GM23338 (cell line): ENCODE results near the gene PTPRN2. TPM values are rescaled to one million over a fixed set of nuclear protein-coding genes. Genes with fewer than 3 reads are reported as not detected.

Source experiments
- ATAC-seq: fragments of 200-7000 bp; cut with Tn5 transposase; 3 replicates; pipeline ENCODE4 v1.9.1; 2020
- DNase-seq: peaks from one replicate; pipeline ENCODE4 v3.0.0-alpha.2; 2015; ENCODE audit warnings: low spot score
- H2AFZ ChIP-seq: fragments of 200-600 bp; sonication (generic); 2 replicates; pipeline ENCODE4 v1.8.0; 2016; ENCODE audit warnings: antibody characterized with exemption, mild to moderate bottlenecking, moderate library complexity
- H3F3A ChIP-seq: fragments of 200-600 bp; sonication (generic); replicated peaks from 2 replicates; pipeline ENCODE4 v1.8.0; 2017; ENCODE audit warnings: antibody characterized with exemption, mixed run types, low read depth
- H3K27ac ChIP-seq: fragments of 200-600 bp; sonication (generic); 2 replicates; pipeline ENCODE4 v1.6.1; 2016; ENCODE audit warnings: low read depth
- H3K27me3 ChIP-seq: fragments of 200-600 bp; sonication (generic); 2 replicates; pipeline ENCODE4 v1.8.0; 2016; ENCODE audit warnings: mild to moderate bottlenecking, mixed run types, moderate library complexity; ENCODE audit not compliant: insufficient read depth
- H3K36me3 ChIP-seq: fragments of 200-600 bp; sonication (generic); 2 replicates; pipeline ENCODE4 v1.8.0; 2016; ENCODE audit warnings: mild to moderate bottlenecking; ENCODE audit not compliant: insufficient read depth
- H3K4me1 ChIP-seq: fragments of 200-600 bp; sonication (generic); 2 replicates; pipeline ENCODE4 v1.8.0; 2016; ENCODE audit warnings: mild to moderate bottlenecking, moderate library complexity; ENCODE audit not compliant: insufficient read depth
- H3K4me2 ChIP-seq: fragments of 200-600 bp; sonication (generic); 2 replicates; pipeline ENCODE4 v1.7.1; 2017; ENCODE audit warnings: mixed run types
- H3K4me3 ChIP-seq: fragments of 200-600 bp; sonication (generic); 2 replicates; pipeline ENCODE4 v1.6.1; 2016; ENCODE audit warnings: mixed run types
- H3K79me2 ChIP-seq: fragments of 200-600 bp; sonication (generic); replicated peaks from 2 replicates; pipeline ENCODE4 v1.8.0; 2017; ENCODE audit warnings: mild to moderate bottlenecking; ENCODE audit not compliant: insufficient read depth
- H3K9me2 ChIP-seq: fragments of 200-600 bp; sonication (generic); 2 replicates; pipeline ENCODE4 v1.8.0; 2017; ENCODE audit not compliant: insufficient read depth
- H4K20me1 ChIP-seq: fragments of 200-600 bp; sonication (generic); replicated peaks from 2 replicates; pipeline ENCODE4 v1.8.0; 2017; ENCODE audit warnings: mild to moderate bottlenecking; ENCODE audit not compliant: insufficient read depth
- H3K27ac Mint-ChIP-seq: 2 replicates; pipeline ENCODE4 v1.8.0; 2020; ENCODE audit warnings: inconsistent platforms, mild to moderate bottlenecking, moderate library complexity, mixed read lengths
- H3K27me3 Mint-ChIP-seq: 3 replicates; pipeline ENCODE4 v1.8.0; 2022; ENCODE audit warnings: low read depth, mild to moderate bottlenecking, moderate library complexity, mixed read lengths, inconsistent platforms; ENCODE audit not compliant: insufficient read depth, poor library complexity
- H3K36me3 Mint-ChIP-seq: 3 replicates; pipeline ENCODE4 v1.8.0; 2021; ENCODE audit warnings: low read depth, mild to moderate bottlenecking, inconsistent platforms, moderate library complexity, mixed read lengths
- H3K4me1 Mint-ChIP-seq: 3 replicates; pipeline ENCODE4 v1.8.0; 2020; ENCODE audit warnings: mild to moderate bottlenecking, inconsistent platforms, mixed read lengths
- H3K4me3 Mint-ChIP-seq: 3 replicates; pipeline ENCODE4 v1.8.0; 2021; ENCODE audit warnings: moderate library complexity, mild to moderate bottlenecking, inconsistent platforms, mixed read lengths
- H3K9me3 Mint-ChIP-seq: 3 replicates; pipeline ENCODE4 v1.8.0; 2020; ENCODE audit warnings: moderate library complexity, mild to moderate bottlenecking, inconsistent platforms, mixed read lengths
- CREB1 ChIP-seq: fragments of 250-450 bp; sonication (Bioruptor Pico); IDR thresholded peaks from 2 replicates; pipeline ENCODE4 v1.5.0; 2020; ENCODE audit warnings: low read depth, mild to moderate bottlenecking, moderate library complexity
- CTCF ChIP-seq, 2 experiments: fragments of 200-600 bp in 1 of 2; sonication (generic) in 1 of 2; conservative IDR thresholded peaks; 2 replicates each; pipeline versions ENCODE4 v1.5.1 to v1.6.1; 2016 to 2017; ENCODE audit warnings: antibody characterized with exemption in 2 of 2, low read depth in 2 of 2, mild to moderate bottlenecking in 2 of 2, moderate library complexity in 1 of 2
- JUNB ChIP-seq: IDR thresholded peaks from one replicate; pipeline ENCODE4 v1.6.1; 2016; ENCODE audit warnings: antibody characterized with exemption; ENCODE audit not compliant: unreplicated experiment
- NANOG ChIP-seq: IDR thresholded peaks from 2 replicates; pipeline ENCODE4 v1.6.1; 2016; ENCODE audit warnings: antibody characterized with exemption, borderline replicate concordance
- POLR2AphosphoS5 ChIP-seq: IDR thresholded peaks from 2 replicates; pipeline ENCODE4 v1.6.1; 2016; ENCODE audit warnings: antibody characterized with exemption, low read depth
- REST ChIP-seq: IDR thresholded peaks from one replicate; pipeline ENCODE4 v1.6.1; 2018; ENCODE audit warnings: antibody characterized with exemption; ENCODE audit not compliant: unreplicated experiment
- STAT1 ChIP-seq: IDR thresholded peaks from one replicate; pipeline ENCODE4 v1.6.1; 2016; ENCODE audit warnings: antibody characterized with exemption; ENCODE audit not compliant: unreplicated experiment
- ZNF462 ChIP-seq: fragments of 250-450 bp; sonication (Bioruptor Pico); IDR thresholded peaks from 2 replicates; pipeline ENCODE4 v1.5.0; 2020; ENCODE audit warnings: mild to moderate bottlenecking, moderate library complexity
- polyA plus RNA-seq: library from polyadenylated mRNA; unstranded; fragments of >200 nt; fragmentation: Nextera tagmentation; extraction: Ambion mirVana; gene quantifications from 2 replicates; pipeline ENCODE4 v1.2.1, GENCODE V29; 2016
- total RNA-seq: library from RNA; depleted of rRNA; stranded (reverse); fragments of >200 nt; shearing (Covaris generic); gene quantifications from 2 replicates; pipeline ENCODE4 v1.2.3, GENCODE V29; 2014
- TF ChIP-seq, protein P1 (sequence below): IDR thresholded peaks from 2 replicates; pipeline ENCODE4 v1.6.1; 2016; ENCODE audit warnings: antibody characterized with exemption

The PTPRN2 gene
- total and polyA plus RNA-seq, 2 experiments from 2014 or later: 0.87 to 4.0 TPM

- no peak overlapping the region for H3K4me3 ChIP-seq
- H3F3A ChIP-seq: no peaks in the 10 kb centered on the region
- no peaks in the 10 kb centered on the region for H3K27me3 ChIP-seq
- H3K4me2 ChIP-seq: no peak overlapping the region
- H3K4me1 ChIP-seq: no peaks in the 10 kb centered on the region
- no peak overlapping the region for H2AFZ ChIP-seq
- Mint-ChIP-seq H3K27me3 (peaks cover 18% of the 10 kb centered on the region), H3K4me3 (no peak overlapping the region), H3K9me3 (peaks cover 96% of the 10 kb centered on the region), H3K4me1 (no peaks in the 10 kb centered on the region; the same call in 2 of the 3 replicates), H3K27ac (no peak overlapping the region), H3K36me3 (peaks cover 37% of the 10 kb centered on the region)
- no peak for DNase-seq
- ATAC-seq: no peak
- H3K79me2 ChIP-seq: no peaks in the 10 kb centered on the region
- no peak overlapping the region for H3K27ac ChIP-seq
- H4K20me1 ChIP-seq: no peaks in the 10 kb centered on the region
- H3K36me3 ChIP-seq: no peaks in the 10 kb centered on the region
- no peaks in the 10 kb centered on the region for H3K9me2 ChIP-seq
- no peak for TF ChIP-seq REST
- no peak for TF ChIP-seq ZNF462 (CRISPR knock-in tag)
- TF ChIP-seq, protein P1, sequence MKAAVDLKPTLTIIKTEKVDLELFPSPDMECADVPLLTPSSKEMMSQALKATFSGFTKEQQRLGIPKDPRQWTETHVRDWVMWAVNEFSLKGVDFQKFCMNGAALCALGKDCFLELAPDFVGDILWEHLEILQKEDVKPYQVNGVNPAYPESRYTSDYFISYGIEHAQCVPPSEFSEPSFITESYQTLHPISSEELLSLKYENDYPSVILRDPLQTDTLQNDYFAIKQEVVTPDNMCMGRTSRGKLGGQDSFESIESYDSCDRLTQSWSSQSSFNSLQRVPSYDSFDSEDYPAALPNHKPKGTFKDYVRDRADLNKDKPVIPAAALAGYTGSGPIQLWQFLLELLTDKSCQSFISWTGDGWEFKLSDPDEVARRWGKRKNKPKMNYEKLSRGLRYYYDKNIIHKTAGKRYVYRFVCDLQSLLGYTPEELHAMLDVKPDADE: no peak
- no peak for TF ChIP-seq CREB1 (CRISPR knock-in tag)
- no peak for TF ChIP-seq CTCF (conservative IDR thresholded peaks at IDR 0.05; ENCODE audit: low read depth in 2 of 2)
- no peak for TF ChIP-seq STAT1
- TF ChIP-seq NANOG: no peak
- TF ChIP-seq POLR2AphosphoS5: no peak
- no peak for TF ChIP-seq JUNB
These were observed 200.1 kb downstream of the PTPRN2 start for GRCh38 chr7:158387546-158387891.
